Suprapubic skin (tissue), 4 donors: ENCODE results near the gene IWS1.

ENCODE experiments used
- POLR2A ChIP-seq, 2 donors: fragments of 450-650 bp; IDR thresholded peaks; one replicate each; pipeline ENCODE4 v1.6.1; 2017; ENCODE audit warnings: antibody characterized with exemption in 2 of 2, mild to moderate bottlenecking in 2 of 2, moderate library complexity in 2 of 2
- POLR2AphosphoS5 ChIP-seq, 3 donors: sonication (generic); formaldehyde crosslinking; IDR thresholded peaks; one replicate each; pipeline ENCODE4 v1.6.1; 2017; ENCODE audit warnings: antibody characterized with exemption in 3 of 3
- TF ChIP-seq, protein P1 (sequence below), 2 donors: fragments of 200-600 bp in 1 of 2; fragments of 450-650 bp in 1 of 2; sonication (generic) in 1 of 2; IDR thresholded peaks; one replicate each; pipeline ENCODE4 v1.5.1; 2016 to 2019; ENCODE audit warnings: antibody characterized with exemption in 2 of 2, mild to moderate bottlenecking in 1 of 2, moderate library complexity in 1 of 2

- TF ChIP-seq, protein P1, sequence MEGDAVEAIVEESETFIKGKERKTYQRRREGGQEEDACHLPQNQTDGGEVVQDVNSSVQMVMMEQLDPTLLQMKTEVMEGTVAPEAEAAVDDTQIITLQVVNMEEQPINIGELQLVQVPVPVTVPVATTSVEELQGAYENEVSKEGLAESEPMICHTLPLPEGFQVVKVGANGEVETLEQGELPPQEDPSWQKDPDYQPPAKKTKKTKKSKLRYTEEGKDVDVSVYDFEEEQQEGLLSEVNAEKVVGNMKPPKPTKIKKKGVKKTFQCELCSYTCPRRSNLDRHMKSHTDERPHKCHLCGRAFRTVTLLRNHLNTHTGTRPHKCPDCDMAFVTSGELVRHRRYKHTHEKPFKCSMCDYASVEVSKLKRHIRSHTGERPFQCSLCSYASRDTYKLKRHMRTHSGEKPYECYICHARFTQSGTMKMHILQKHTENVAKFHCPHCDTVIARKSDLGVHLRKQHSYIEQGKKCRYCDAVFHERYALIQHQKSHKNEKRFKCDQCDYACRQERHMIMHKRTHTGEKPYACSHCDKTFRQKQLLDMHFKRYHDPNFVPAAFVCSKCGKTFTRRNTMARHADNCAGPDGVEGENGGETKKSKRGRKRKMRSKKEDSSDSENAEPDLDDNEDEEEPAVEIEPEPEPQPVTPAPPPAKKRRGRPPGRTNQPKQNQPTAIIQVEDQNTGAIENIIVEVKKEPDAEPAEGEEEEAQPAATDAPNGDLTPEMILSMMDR (IDR thresholded peaks at IDR 0.05), result no peak
- no peak for TF ChIP-seq POLR2AphosphoS5 (IDR thresholded peaks at IDR 0.05)
- no peak for TF ChIP-seq POLR2A (IDR thresholded peaks at IDR 0.05)
These were observed 12.2 kb downstream of the IWS1 start for GRCh38 chr2:127514076-127514475.
